ENCODE results near the gene SUSD3. TPM values are rescaled to one million over a fixed set of nuclear protein-coding genes. Genes with fewer than 3 reads are reported as not detected.
A peak's percentile ranks its signal among the peaks of the same experiment; 100 is the strongest.

The SUSD3 gene
- total RNA-seq, 2 experiments from 2014 or later, result 27.1 to 28.8 TPM

GRCh38 chr9:93119703-93119952 is 61.1 kb downstream of the SUSD3 start:
- DNase-seq, result no peak
- Mint-ChIP-seq H3K4me3 (no peak overlapping the region), H3K4me1 (peaks cover 15% of the 10 kb centered on the region), H3K36me3 (peaks cover 9% of the 10 kb centered on the region), H3K27ac (peak overlapping the region; percentile 78), H3K9me3 (no peaks in the 10 kb centered on the region), H3K27me3 (no peaks in the 10 kb centered on the region)

GRCh38 chr9:93119953-93120845 is 61.7 kb downstream of the SUSD3 start:
- H3K36me3 Mint-ChIP-seq, result peaks cover 13% of the 10 kb centered on the region
- peaks cover 12% of the 10 kb centered on the region for H3K4me1 Mint-ChIP-seq
- H3K9me3 Mint-ChIP-seq, result no peaks in the 10 kb centered on the region
- peak overlapping the region; percentile 78 for H3K27ac Mint-ChIP-seq
- peak; percentile 51 for DNase-seq
- H3K4me3 Mint-ChIP-seq, result no peak overlapping the region
- no peaks in the 10 kb centered on the region for H3K27me3 Mint-ChIP-seq

GRCh38 chr9:93120846-93121315 is 62.4 kb downstream of the SUSD3 start:
- Mint-ChIP-seq H3K27me3 (no peaks in the 10 kb centered on the region), H3K4me3 (no peak overlapping the region), H3K27ac (no peak overlapping the region), H3K9me3 (no peaks in the 10 kb centered on the region), H3K36me3 (peaks cover 19% of the 10 kb centered on the region), H3K4me1 (peaks cover 13% of the 10 kb centered on the region)
- DNase-seq, result no peak

- Mint-ChIP-seq H3K4me1 (peaks cover 20% of the 10 kb centered on the region), H3K27ac (no peak overlapping the region), H3K9me3 (no peaks in the 10 kb centered on the region), H3K4me3 (no peak overlapping the region), H3K27me3 (no peaks in the 10 kb centered on the region), H3K36me3 (peaks cover 23% of the 10 kb centered on the region)
- no peak for DNase-seq
Measured at GRCh38 chr9:93121316-93122241, 63.1 kb downstream of the SUSD3 start.

GRCh38 chr9:93122721-93123221 is 64.3 kb downstream of the SUSD3 start:
- H3K27ac Mint-ChIP-seq, result no peak overlapping the region
- H3K4me3 Mint-ChIP-seq, result no peak overlapping the region
- H3K4me1 Mint-ChIP-seq, result peaks cover 32% of the 10 kb centered on the region
- no peaks in the 10 kb centered on the region for H3K9me3 Mint-ChIP-seq
- H3K27me3 Mint-ChIP-seq, result no peaks in the 10 kb centered on the region
- H3K36me3 Mint-ChIP-seq, result peaks cover 23% of the 10 kb centered on the region
- no peak for DNase-seq

- no peaks in the 10 kb centered on the region for H3K27me3 Mint-ChIP-seq
- DNase-seq, result no peak
- H3K36me3 Mint-ChIP-seq, result peaks cover 23% of the 10 kb centered on the region
- H3K9me3 Mint-ChIP-seq, result no peaks in the 10 kb centered on the region
- H3K27ac Mint-ChIP-seq, result peak overlapping the region; percentile 34
- no peak overlapping the region for H3K4me3 Mint-ChIP-seq
- H3K4me1 Mint-ChIP-seq, result peaks cover 42% of the 10 kb centered on the region
Measured at GRCh38 chr9:93123561-93124283, 65.2 kb downstream of the SUSD3 start.

- H3K27ac Mint-ChIP-seq, result peak overlapping the region; percentile 46
- H3K4me3 Mint-ChIP-seq, result no peak overlapping the region
- no peaks in the 10 kb centered on the region for H3K27me3 Mint-ChIP-seq
- no peaks in the 10 kb centered on the region for H3K9me3 Mint-ChIP-seq
- H3K36me3 Mint-ChIP-seq, result peaks cover 23% of the 10 kb centered on the region
- H3K4me1 Mint-ChIP-seq, result peaks cover 43% of the 10 kb centered on the region
- no peak for DNase-seq
Measured at GRCh38 chr9:93124793-93125192, 66.3 kb downstream of the SUSD3 start.

- Mint-ChIP-seq H3K4me1 (peaks cover 38% of the 10 kb centered on the region), H3K4me3 (no peak overlapping the region), H3K36me3 (peaks cover 22% of the 10 kb centered on the region), H3K27ac (peak overlapping the region; percentile 86), H3K9me3 (no peaks in the 10 kb centered on the region), H3K27me3 (no peaks in the 10 kb centered on the region)
- DNase-seq, result no peak
Measured at GRCh38 chr9:93125331-93125894, 66.9 kb downstream of the SUSD3 start.

- peak overlapping the region; percentile 86 for H3K27ac Mint-ChIP-seq
- H3K36me3 Mint-ChIP-seq, result peaks cover 24% of the 10 kb centered on the region
- H3K4me3 Mint-ChIP-seq, result peak overlapping the region; percentile 11
- peaks cover 38% of the 10 kb centered on the region for H3K4me1 Mint-ChIP-seq
- no peak for DNase-seq
- no peaks in the 10 kb centered on the region for H3K27me3 Mint-ChIP-seq
- no peaks in the 10 kb centered on the region for H3K9me3 Mint-ChIP-seq
Measured at GRCh38 chr9:93126151-93126781, 67.8 kb downstream of the SUSD3 start.

GRCh38 chr9:93126825-93127368 is 68.4 kb downstream of the SUSD3 start:
- Mint-ChIP-seq H3K4me1 (peaks cover 44% of the 10 kb centered on the region), H3K36me3 (peaks cover 22% of the 10 kb centered on the region), H3K27me3 (no peaks in the 10 kb centered on the region), H3K4me3 (peak overlapping the region; percentile 37), H3K27ac (peak overlapping the region; percentile 76), H3K9me3 (no peaks in the 10 kb centered on the region)
- peak; percentile 35 for DNase-seq

- Mint-ChIP-seq H3K4me1 (peaks cover 49% of the 10 kb centered on the region), H3K27ac (peak overlapping the region; percentile 76), H3K36me3 (peaks cover 22% of the 10 kb centered on the region), H3K27me3 (no peaks in the 10 kb centered on the region), H3K4me3 (peak overlapping the region; percentile 37), H3K9me3 (no peaks in the 10 kb centered on the region)
- no peak for DNase-seq
Measured at GRCh38 chr9:93127395-93127911, 69.0 kb downstream of the SUSD3 start.

- Mint-ChIP-seq H3K4me3 (peak overlapping the region; percentile 42), H3K9me3 (no peaks in the 10 kb centered on the region), H3K36me3 (peaks cover 27% of the 10 kb centered on the region), H3K27me3 (no peaks in the 10 kb centered on the region), H3K4me1 (peaks cover 56% of the 10 kb centered on the region), H3K27ac (peak overlapping the region; percentile 48)
- DNase-seq, result no peak
Measured at GRCh38 chr9:93128011-93128714, 69.7 kb downstream of the SUSD3 start.

GRCh38 chr9:93128715-93129224 is 70.3 kb downstream of the SUSD3 start:
- H3K27me3 Mint-ChIP-seq, result no peaks in the 10 kb centered on the region
- H3K4me3 Mint-ChIP-seq, result no peak overlapping the region
- H3K27ac Mint-ChIP-seq, result peak overlapping the region; percentile 48
- DNase-seq, result no peak
- H3K36me3 Mint-ChIP-seq, result peaks cover 29% of the 10 kb centered on the region
- peaks cover 57% of the 10 kb centered on the region for H3K4me1 Mint-ChIP-seq
- no peaks in the 10 kb centered on the region for H3K9me3 Mint-ChIP-seq
